Activated CD4-positive, CD25-positive, alpha-beta regulatory T cell treated with anti-CD3 and anti-CD28 coated beads, Interleukin-2, amount 50 U/mL, for 24 hours (primary cell): ENCODE results near the gene NSD2.

Experiments used
- ATAC-seq, 2 donors: fragments of 150-1000 bp; cut with Tn5 transposase; one replicate each; pipeline ENCODE4 v1.10.0; 2021; ENCODE audit warnings: mild to moderate bottlenecking in 1 of 2, moderate library complexity in 1 of 2

Gene NSD2

DNA sequence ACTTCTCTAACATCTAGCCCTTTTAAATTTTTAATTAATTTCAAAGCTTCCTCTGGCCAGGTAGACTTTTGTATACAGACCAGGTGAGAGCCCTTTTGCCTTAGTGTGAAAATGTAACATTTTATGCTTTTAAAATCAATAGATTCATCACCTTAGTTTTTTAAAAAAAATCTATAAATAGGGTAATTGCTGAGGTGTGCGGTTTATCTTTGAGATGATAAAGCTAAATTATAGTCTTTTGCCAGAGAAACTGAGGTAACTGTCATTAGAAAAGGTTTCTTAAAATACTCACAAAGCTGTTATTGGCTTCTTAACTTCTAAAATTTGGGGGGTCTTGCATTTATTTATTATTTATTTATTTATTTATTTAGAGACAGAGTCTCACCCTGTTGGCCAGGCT, 74.7 kb downstream of the NSD2 start:
- no peak for ATAC-seq

- ATAC-seq = no peak
Measured at GRCh38 chr4:1948232-1948631, 77.0 kb downstream of the NSD2 start.

- ATAC-seq = no peak
Measured at GRCh38 chr4:1948892-1949436, 77.8 kb downstream of the NSD2 start.

GRCh38 chr4:1950369-1950768, 79.2 kb downstream of the NSD2 start:
- ATAC-seq = no peak

- no peak for ATAC-seq
Measured at GRCh38 chr4:1952058-1952700, 81.0 kb downstream of the NSD2 start.

GRCh38 chr4:1952719-1953118, 81.5 kb downstream of the NSD2 start:
- no peak for ATAC-seq

- ATAC-seq = no peak
Measured at GRCh38 chr4:1953335-1953734, 82.1 kb downstream of the NSD2 start.

- ATAC-seq = no peak
Measured at GRCh38 chr4:1956631-1957030, 85.4 kb downstream of the NSD2 start.

DNA sequence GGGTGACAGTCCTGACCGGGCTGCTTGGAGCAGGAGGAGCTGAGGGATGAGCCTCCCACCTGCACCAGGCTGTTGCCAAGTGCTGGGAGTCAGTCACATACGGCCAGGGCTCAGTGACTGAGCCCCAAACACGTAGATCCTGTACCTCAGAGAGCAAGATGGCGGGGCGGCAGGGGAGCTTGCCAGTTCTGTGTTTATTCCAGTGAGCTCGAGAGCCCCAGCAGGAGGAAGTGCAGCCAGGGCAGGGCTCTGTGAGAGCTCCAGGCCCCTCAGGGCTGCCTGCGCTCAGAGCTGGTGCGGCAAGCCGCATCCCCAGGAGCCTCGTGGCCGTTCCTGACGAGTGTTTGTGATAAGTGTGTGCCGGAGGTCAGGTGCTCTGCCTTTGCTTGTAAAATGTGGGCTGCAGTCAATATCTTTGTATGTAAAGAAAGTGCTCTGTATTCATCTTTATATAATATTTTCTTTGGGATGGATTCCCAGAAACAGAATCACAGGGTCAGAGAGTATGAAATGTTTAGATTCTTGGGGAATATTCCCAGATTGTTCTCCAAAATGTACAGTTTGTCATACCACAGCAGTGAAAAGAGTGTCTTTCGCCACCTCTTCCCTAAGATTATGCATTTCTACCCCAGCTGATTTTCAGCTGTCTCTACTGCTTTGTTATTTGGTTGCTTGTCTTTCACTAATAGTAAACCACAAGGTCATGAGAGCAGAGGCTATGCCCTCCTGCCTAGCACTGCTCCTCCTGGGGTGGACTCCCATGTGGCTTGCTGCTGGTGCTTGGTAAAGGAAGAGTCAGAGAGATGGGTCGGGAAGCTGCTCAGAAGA, 87.3 kb downstream of the NSD2 start:
- ATAC-seq = no peak

GRCh38 chr4:1959104-1959384, 87.9 kb downstream of the NSD2 start:
- no peak for ATAC-seq

GRCh38 chr4:1960170-1960825, 89.1 kb downstream of the NSD2 start:
- ATAC-seq = no peak

GRCh38 chr4:1961038-1961437, 89.8 kb downstream of the NSD2 start:
- no peak for ATAC-seq

DNA sequence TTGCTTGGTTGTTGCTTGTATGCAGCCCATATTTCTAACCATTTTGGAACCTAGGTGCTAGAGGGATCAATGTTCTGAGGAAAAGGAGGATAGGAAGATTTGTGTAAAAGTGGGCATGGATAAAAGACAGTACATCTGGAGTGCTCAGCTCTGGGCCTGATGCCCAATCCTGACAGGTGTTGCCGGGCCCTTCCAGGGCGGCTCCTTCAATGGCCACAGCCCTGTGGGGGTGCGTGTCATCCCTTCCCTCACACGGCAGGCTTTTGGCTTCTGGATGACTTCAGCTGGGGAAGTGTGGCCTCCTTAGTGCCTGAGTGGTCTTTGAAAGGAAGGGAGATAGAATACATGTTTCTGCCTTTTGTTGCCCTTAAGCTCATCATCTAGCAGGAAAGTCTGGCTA, 90.4 kb downstream of the NSD2 start:
- no peak for ATAC-seq

GRCh38 chr4:1962980-1963379, 91.8 kb downstream of the NSD2 start:
- ATAC-seq = no peak

- ATAC-seq = no peak
Measured at GRCh38 chr4:1964443-1964842, 93.2 kb downstream of the NSD2 start.

GRCh38 chr4:1964971-1965370, 93.8 kb downstream of the NSD2 start:
- no peak for ATAC-seq

DNA sequence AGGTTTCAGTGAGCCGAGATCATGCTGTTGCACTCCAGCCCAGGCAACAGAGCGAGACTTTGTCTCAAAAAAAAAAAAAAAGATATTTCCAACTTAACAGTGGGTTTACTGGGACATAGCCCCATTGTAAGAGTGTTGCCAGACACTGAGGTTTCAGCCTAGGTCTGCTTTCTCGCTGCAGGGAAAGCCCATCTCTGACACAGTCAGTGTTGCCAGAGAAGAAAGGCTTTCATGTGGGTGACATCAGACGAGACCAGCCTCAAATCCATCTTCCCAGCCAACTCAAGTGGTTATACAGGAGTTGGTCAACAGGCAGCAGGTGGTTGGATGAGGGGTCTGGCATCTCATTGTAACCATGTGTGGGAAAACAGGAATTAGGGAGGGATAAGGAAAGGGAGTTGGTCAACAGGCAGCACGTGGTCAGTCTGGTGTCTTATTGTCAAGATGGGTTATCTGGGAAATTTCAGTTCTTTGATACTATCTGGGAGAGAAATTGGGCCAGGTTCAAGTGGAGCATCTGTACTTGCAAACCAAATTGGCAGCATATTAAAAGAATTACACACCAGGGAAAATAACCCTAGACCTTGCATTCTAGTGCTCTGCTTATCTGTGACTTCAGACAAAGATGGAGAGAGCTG, 96.4 kb downstream of the NSD2 start:
- ATAC-seq = no peak

DNA sequence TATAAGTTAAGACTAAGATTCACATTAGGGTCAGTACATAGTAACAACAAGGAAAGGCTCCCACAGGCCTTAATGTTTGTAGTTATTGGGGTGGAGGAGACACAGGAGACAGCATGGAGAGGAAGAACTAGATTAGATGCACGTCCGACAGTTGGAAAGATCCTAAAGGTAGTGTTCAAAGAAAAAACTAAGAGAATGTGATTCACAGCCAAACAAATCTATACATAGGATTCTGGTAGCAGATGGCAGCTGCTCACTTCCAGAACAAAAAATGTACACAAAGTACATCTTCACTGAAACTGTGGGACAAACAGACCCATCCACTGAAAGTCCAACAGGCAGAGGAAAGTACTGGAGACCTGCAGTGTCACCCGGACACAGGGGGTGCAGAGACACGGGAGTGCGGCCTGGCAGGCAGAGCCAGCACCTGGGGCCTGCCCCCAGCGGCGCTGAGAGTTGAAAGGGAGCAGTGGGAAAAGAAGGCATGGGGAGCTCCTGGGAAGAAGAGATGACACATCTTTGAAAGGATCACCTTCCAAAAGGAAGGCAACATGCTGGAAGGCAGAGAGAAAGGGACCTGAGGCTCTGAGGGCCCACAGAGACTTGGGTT, 97.6 kb downstream of the NSD2 start:
- no peak for ATAC-seq

GRCh38 chr4:1969928-1970723, 98.9 kb downstream of the NSD2 start:
- no peak for ATAC-seq

- ATAC-seq = no peak
Measured at GRCh38 chr4:1970926-1971325, 99.7 kb downstream of the NSD2 start.

- no peak for ATAC-seq
Measured at GRCh38 chr4:1971456-1972200, 100.4 kb downstream of the NSD2 start.
